Osteocyte (in vitro differentiated cells): ENCODE results near the gene ZSCAN9. TPM values are rescaled to one million over a fixed set of nuclear protein-coding genes. Genes with fewer than 3 reads are reported as not detected.

Experiments
- DNase-seq: peaks from one replicate; pipeline ENCODE4 v3.0.0; 2021; ENCODE audit warnings: mixed read lengths; ENCODE audit not compliant: unreplicated experiment; ENCODE audit errors: extremely low spot score
- H3K27ac Mint-ChIP-seq: one replicate; pipeline ENCODE4 v1.8.0; 2021; ENCODE audit warnings: mild to moderate bottlenecking, mixed read lengths; ENCODE audit not compliant: unreplicated experiment
- H3K27me3 Mint-ChIP-seq: one replicate; pipeline ENCODE4 v1.8.0; 2021; ENCODE audit warnings: mixed read lengths; ENCODE audit not compliant: unreplicated experiment
- H3K36me3 Mint-ChIP-seq: one replicate; pipeline ENCODE4 v1.8.0; 2021; ENCODE audit warnings: mixed read lengths; ENCODE audit not compliant: unreplicated experiment
- H3K4me1 Mint-ChIP-seq: one replicate; pipeline ENCODE4 v1.8.0; 2021; ENCODE audit warnings: mixed read lengths; ENCODE audit not compliant: unreplicated experiment
- H3K4me3 Mint-ChIP-seq: one replicate; pipeline ENCODE4 v1.8.0; 2021; ENCODE audit warnings: mild to moderate bottlenecking, moderate library complexity, mixed read lengths; ENCODE audit not compliant: unreplicated experiment
- H3K9me3 Mint-ChIP-seq: one replicate; pipeline ENCODE4 v1.8.0; 2021; ENCODE audit warnings: mixed read lengths; ENCODE audit not compliant: unreplicated experiment
- CTCF ChIP-seq: fragments of 200-600 bp; sonication (generic); IDR thresholded peaks from 2 replicates; pipeline ENCODE4 v1.5.0; 2021; ENCODE audit warnings: antibody characterized with exemption, mild to moderate bottlenecking, moderate library complexity
- total RNA-seq: library from RNA; stranded (reverse); gene quantifications from 2 replicates; pipeline ENCODE4 v1.2.1, GENCODE V29; 2021

The ZSCAN9 gene
- total RNA-seq, 1 donor from 2014 or later = 14.9 TPM

GRCh38 chr6:28257042-28257441, 32.0 kb downstream of the ZSCAN9 start:
- Mint-ChIP-seq H3K4me3 (no peak overlapping the region), H3K9me3 (no peaks in the 10 kb centered on the region), H3K27ac (no peak overlapping the region), H3K4me1 (peaks cover 8% of the 10 kb centered on the region), H3K27me3 (peaks cover 23% of the 10 kb centered on the region), H3K36me3 (no peaks in the 10 kb centered on the region)
- DNase-seq = no peak
- no peak for TF ChIP-seq CTCF

- Mint-ChIP-seq H3K27me3 (peaks cover 38% of the 10 kb centered on the region), H3K27ac (no peak within 1 kb of the TSS), H3K9me3 (no peaks in the 10 kb centered on the region), H3K36me3 (no peaks in the 10 kb centered on the region), H3K4me3 (no peak within 1 kb of the TSS), H3K4me1 (no peaks in the 10 kb centered on the region)
- no peak for TF ChIP-seq CTCF
- DNase-seq = no peak
Measured at GRCh38 chr6:28258877-28259777, 34.1 kb downstream of the ZSCAN9 start, which contains the start of gene NKAPL. Gene NKAPL (plus strand): TSS chr6:28259297. CDS start chr6:28259372, 75 bp downstream.

- Mint-ChIP-seq H3K4me1 (peaks cover 4% of the 10 kb centered on the region), H3K9me3 (no peaks in the 10 kb centered on the region), H3K4me3 (no peak overlapping the region), H3K36me3 (no peaks in the 10 kb centered on the region), H3K27ac (peak overlapping the region; percentile 29), H3K27me3 (peaks cover 37% of the 10 kb centered on the region)
- no peak for DNase-seq
- no peak for TF ChIP-seq CTCF
Measured at GRCh38 chr6:28263922-28264321, 38.8 kb downstream of the ZSCAN9 start.

- no peak overlapping the region for H3K4me3 Mint-ChIP-seq
- DNase-seq = no peak
Measured at GRCh38 chr6:28264834-28265401, 39.8 kb downstream of the ZSCAN9 start.

More at GRCh38 chr6:28264834-28265401, 39.8 kb downstream of the ZSCAN9 start:
- TF ChIP-seq CTCF = no peak
- Mint-ChIP-seq H3K27ac (no peak overlapping the region), H3K4me1 (peaks cover 9% of the 10 kb centered on the region), H3K36me3 (no peaks in the 10 kb centered on the region), H3K9me3 (no peaks in the 10 kb centered on the region), H3K27me3 (peaks cover 32% of the 10 kb centered on the region)
